DND-41 (cell line): Measurements from ENCODE around the gene AGTR1.

Source experiments
- EZH2 ChIP-seq: IDR thresholded peaks from 3 replicates; pipeline ENCODE4 v1.6.1; 2012; ENCODE audit warnings: borderline replicate concordance, low read depth, mild to moderate bottlenecking, moderate library complexity, low read length, inconsistent platforms; ENCODE audit not compliant: severe bottlenecking
- TF ChIP-seq, protein P1 (sequence below): IDR thresholded peaks from 2 replicates; pipeline ENCODE4 v1.5.1; 2012; ENCODE audit warnings: borderline replicate concordance, low read length, moderate library complexity, mild to moderate bottlenecking; ENCODE audit not compliant: poor library complexity, severe bottlenecking; ENCODE audit errors: extremely low read depth

- no peak for TF ChIP-seq EZH2
- TF ChIP-seq, protein P1, sequence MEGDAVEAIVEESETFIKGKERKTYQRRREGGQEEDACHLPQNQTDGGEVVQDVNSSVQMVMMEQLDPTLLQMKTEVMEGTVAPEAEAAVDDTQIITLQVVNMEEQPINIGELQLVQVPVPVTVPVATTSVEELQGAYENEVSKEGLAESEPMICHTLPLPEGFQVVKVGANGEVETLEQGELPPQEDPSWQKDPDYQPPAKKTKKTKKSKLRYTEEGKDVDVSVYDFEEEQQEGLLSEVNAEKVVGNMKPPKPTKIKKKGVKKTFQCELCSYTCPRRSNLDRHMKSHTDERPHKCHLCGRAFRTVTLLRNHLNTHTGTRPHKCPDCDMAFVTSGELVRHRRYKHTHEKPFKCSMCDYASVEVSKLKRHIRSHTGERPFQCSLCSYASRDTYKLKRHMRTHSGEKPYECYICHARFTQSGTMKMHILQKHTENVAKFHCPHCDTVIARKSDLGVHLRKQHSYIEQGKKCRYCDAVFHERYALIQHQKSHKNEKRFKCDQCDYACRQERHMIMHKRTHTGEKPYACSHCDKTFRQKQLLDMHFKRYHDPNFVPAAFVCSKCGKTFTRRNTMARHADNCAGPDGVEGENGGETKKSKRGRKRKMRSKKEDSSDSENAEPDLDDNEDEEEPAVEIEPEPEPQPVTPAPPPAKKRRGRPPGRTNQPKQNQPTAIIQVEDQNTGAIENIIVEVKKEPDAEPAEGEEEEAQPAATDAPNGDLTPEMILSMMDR, result peak; percentile 32
Measured at GRCh38 chr3:148718982-148719862, 21.5 kb downstream of the AGTR1 start.
